K562 (cell line): ENCODE results near the gene PLAAT3. TPM values are rescaled to one million over a fixed set of nuclear protein-coding genes. Genes with fewer than 3 reads are reported as not detected.

Source experiments
- ATAC-seq: fragments of 200-7000 bp; cut with Tn5 transposase; 3 replicates; pipeline ENCODE4 v1.9.1; 2020; ENCODE audit warnings: moderate library complexity
- BruUV-seq: library from RNA; stranded (reverse); fragments of 400-500 nt; replicated peaks from 2 replicates; lab custom pipeline; 2021; lab: Mats Ljungman, UMichigan
- CTCF ChIA-PET: fragments of 300-600 bp; formaldehyde crosslinking; extraction: SDS; loops from one replicate; lab custom pipeline; 2021; ENCODE audit warnings: low intra/inter-chr PET ratio; lab: Yijun Ruan, JAX
- POLR2A ChIA-PET: fragments of 300-600, 350-650 bp; sonication (Branson Sonifier 250); formaldehyde crosslinking; extraction: SDS; loops from one replicate; lab custom pipeline; 2021; ENCODE audit warnings: antibody characterized with exemption, inconsistent platforms; lab: Yijun Ruan, JAX
- DNase-seq, 4 experiments: peaks; one replicate each; pipeline versions ENCODE4 v3.0.0 to v3.0.0-alpha.2; 2011 to 2018; ENCODE audit warnings: low spot score in 3 of 4, mixed read lengths in 3 of 4; ENCODE audit errors: extremely low read depth in 1 of 4
- FAIRE-seq: peaks from 2 replicates; lab custom pipeline; 2011; peaks lifted over from hg19 to GRCh38; lab: Jason Lieb, UNC
- H2AFZ ChIP-seq: 2 replicates; pipeline ENCODE4 v1.6.0; 2011; ENCODE audit warnings: low read depth, low read length, control low read depth, inconsistent platforms
- H3K27ac ChIP-seq: fragments of 200-600 bp; 3 replicates; pipeline ENCODE4 v1.8.0; 2011; ENCODE audit warnings: low read depth, mild to moderate bottlenecking, control low read depth, inconsistent platforms, low read length, moderate library complexity, mixed read lengths; ENCODE audit errors: extremely low read depth
- H3K27me3 ChIP-seq, 2 experiments: fragments of 300-600 bp in 1 of 2; 2 replicates in 1 of 2; 3 replicates in 1 of 2; pipeline versions ENCODE4 v1.6.0 to v1.8.0; 2011; ENCODE audit warnings: inconsistent platforms in 2 of 2, low read length in 2 of 2, mild to moderate bottlenecking in 1 of 2, mixed read lengths in 1 of 2, moderate library complexity in 1 of 2; ENCODE audit not compliant: control insufficient read depth in 2 of 2, insufficient read depth in 2 of 2
- H3K36me3 ChIP-seq: fragments of 300-600 bp; 3 replicates; pipeline ENCODE4 v1.8.0; 2011; ENCODE audit warnings: mild to moderate bottlenecking, low read length, inconsistent platforms; ENCODE audit not compliant: control insufficient read depth, insufficient read depth
- H3K4me1 ChIP-seq, 2 experiments: fragments of 200-600 bp in 1 of 2; replicated peaks in 1 of 2; 2 replicates in 1 of 2; 3 replicates in 1 of 2; pipeline versions ENCODE4 v1.5.1 to v1.8.0; 2011; ENCODE audit warnings: inconsistent platforms in 2 of 2, low read length in 2 of 2, mild to moderate bottlenecking in 1 of 2, mixed read lengths in 1 of 2, moderate library complexity in 1 of 2; ENCODE audit not compliant: control insufficient read depth in 2 of 2, insufficient read depth in 2 of 2
- H3K4me2 ChIP-seq: 2 replicates; pipeline ENCODE4 v1.6.1; 2011; ENCODE audit warnings: low read length, control low read depth, inconsistent platforms, mixed read lengths; ENCODE audit not compliant: insufficient read depth
- H3K4me3 ChIP-seq: fragments of 200-600 bp; sonication (generic), shearing (Covaris generic); 2 replicates; pipeline ENCODE4 v1.5.1; 2016; ENCODE audit warnings: control low read depth, inconsistent platforms
- H3K79me2 ChIP-seq: fragments of 200-600 bp; 3 replicates; pipeline ENCODE4 v1.8.0; 2011; ENCODE audit warnings: low read length, inconsistent platforms; ENCODE audit not compliant: control insufficient read depth, insufficient read depth
- H3K9ac ChIP-seq, 2 experiments: 2 replicates each; pipeline versions ENCODE4 v1.6.0 to v1.6.1; 2011; ENCODE audit warnings: low read depth in 2 of 2, low read length in 2 of 2, control low read depth in 1 of 2, inconsistent platforms in 1 of 2, mild to moderate bottlenecking in 1 of 2, mixed read lengths in 1 of 2; ENCODE audit not compliant: insufficient read depth in 1 of 2
- H3K9me1 ChIP-seq: one replicate; pipeline ENCODE4 v1.6.0; 2011; ENCODE audit warnings: inconsistent platforms, mild to moderate bottlenecking, low read length, moderate library complexity; ENCODE audit not compliant: control insufficient read depth, insufficient read depth
- H3K9me3 ChIP-seq: replicated peaks from 2 replicates; pipeline ENCODE4 v1.5.1; 2011; ENCODE audit warnings: low read depth, low read length, inconsistent platforms; ENCODE audit not compliant: control insufficient read depth, insufficient read depth
- H4K20me1 ChIP-seq: replicated peaks from 2 replicates; pipeline ENCODE4 v1.6.1; 2011; ENCODE audit warnings: low read length, inconsistent platforms, mixed read lengths; ENCODE audit not compliant: control insufficient read depth, insufficient read depth
- E2F4 ChIP-seq: sonication (generic); formaldehyde crosslinking; IDR thresholded peaks from 2 replicates; pipeline ENCODE4 v1.8.0; 2022; ENCODE audit warnings: mild to moderate bottlenecking, low read depth, missing genetic modification reagents
- MAX ChIP-seq: sonication (generic); formaldehyde crosslinking; IDR thresholded peaks from 2 replicates; pipeline ENCODE4 v1.9.0; 2022; ENCODE audit warnings: mild to moderate bottlenecking, missing genetic modification reagents
- PKNOX1 ChIP-seq: fragments of 450-650 bp; IDR thresholded peaks from 2 replicates; pipeline ENCODE4 v1.6.1; 2016
- WGBS: fragments of 100-300 bp; shearing (Covaris generic); methylation state at CpG from one replicate; pipeline ENCODE4 v1.1.6; 2016; ENCODE audit warnings: low coverage, mixed read lengths; ENCODE audit not compliant: insufficient coverage; ENCODE audit errors: missing lambda C conversion rate; 5-methylcytosine and 5-hydroxymethylcytosine counted together
- in situ Hi-C: fragments of 300-500 bp; cut with MboI; formaldehyde crosslinking; loops from 4 replicates; pipeline ENCODE4 v1.15.0; 2018; ENCODE audit warnings: inconsistent platforms, mixed read lengths
- intact Hi-C: fragments of 100-400 bp; cut with micrococcal nuclease; formaldehyde crosslinking; loops from 2 replicates; pipeline ENCODE4 v1.14.2; 2022
- polyA plus RNA-seq, 8 experiments: library from polyadenylated mRNA; depleted of rRNA in 4 of 8; stranded (reverse) in 5 of 8; unstranded in 3 of 8; fragments of >200 nt; fragmentation: Nextera tagmentation in 2 of 8; fragmentation: Illumina TruSeq in 1 of 8; extraction: Ambion mirVana in 2 of 8; extraction: Trizol in 1 of 8; gene quantifications; 2 replicates each; pipeline versions ENCODE4 v1.2.1 to v1.2.3, GENCODE V29; 2011 to 2014; ENCODE audit warnings: inconsistent platforms in 1 of 8, missing spikeins in 1 of 8
- total RNA-seq, 7 experiments: library from RNA; depleted of rRNA in 6 of 7; stranded (reverse); fragments of >200 nt in 6 of 7; fragmentation: Illumina TruSeq in 2 of 7; extraction: Trizol in 2 of 7; gene quantifications; 2 replicates each; pipeline versions ENCODE4 v1.2.1 to v1.2.3, GENCODE V29; 2011 to 2021; ENCODE audit warnings: low replicate concordance in 1 of 7

Gene PLAAT3
- total and polyA plus RNA-seq, 9 of the 15 experiments (the other 6 are each of a cell fraction or from before 2014, with no cell fraction given) = 0.80 to 2.7 (median 1.4) TPM

GRCh38 chr11:63622323-63622722 lies 8.1 kb upstream of the PLAAT3 start:
- Histone ChIP-seq H3K9me3 (no peaks in the 10 kb centered on the region), H3K79me2 (no peaks in the 10 kb centered on the region), H3K27ac (no peak overlapping the region), H3K4me3 (no peak overlapping the region), H3K4me1 (peaks cover 10% of the 10 kb centered on the region in 2 experiments; a peak in 3 of 5 replicates), H3K9ac (no peak overlapping the region), H4K20me1 (no peaks in the 10 kb centered on the region), H3K27me3 (no peaks in the 10 kb centered on the region), H3K36me3 (no peaks in the 10 kb centered on the region), H3K9me1 (no peaks in the 10 kb centered on the region), H3K4me2 (no peak overlapping the region), H2AFZ (0 out of 2 replicates have a peak overlapping the region, but pooled peaks have one; percentile 49)
- WGBS = 3% methylated on average over 2 of the region's 2 CpGs
- POLR2A ChIA-PET = interaction anchor here (0.6 to 1.0 kb wide), 2 partner anchors 10 to 1335 kb away, joined by 3 to 4 read pairs; no protein-coding TSS in a partner anchor
- in situ Hi-C loops (no loop called here), intact Hi-C loops (no loop called here)
- CTCF ChIA-PET = no interaction called here
- BruUV-seq = no TSS peak
- DNase-seq = no peak
- TF ChIP-seq MAX (CRISPR knock-in tag) = 0 out of 2 replicates have a peak, but pooled peaks have one; percentile 43
- peak; percentile 85 for TF ChIP-seq PKNOX1
- TF ChIP-seq E2F4 (CRISPR knock-in tag) = no peak
- FAIRE-seq = no peak
- peak; percentile 33; the same call in 2 of the 3 replicates for ATAC-seq
